BE2C (cell line): ENCODE measurements around the gene COLEC11. TPM values are rescaled to one million over a fixed set of nuclear protein-coding genes. Genes with fewer than 3 reads are reported as not detected.

Experiments used
- DNase-seq: peaks from one replicate; pipeline ENCODE4 v3.0.0-alpha.2; 2020
- H3K27me3 ChIP-seq: fragments of 250-450 bp; sonication (Bioruptor Pico); 2 replicates; pipeline ENCODE4 v1.5.1; 2020; ENCODE audit warnings: mild to moderate bottlenecking
- H3K36me3 ChIP-seq: fragments of 250-450 bp; sonication (Bioruptor Pico); 2 replicates; pipeline ENCODE4 v1.5.1; 2020; ENCODE audit warnings: mild to moderate bottlenecking
- H3K4me1 ChIP-seq: fragments of 250-450 bp; sonication (Bioruptor Pico); 2 replicates; pipeline ENCODE4 v1.5.1; 2020
- H3K4me3 ChIP-seq: 2 replicates; pipeline ENCODE4 v1.5.1; 2011; ENCODE audit warnings: low read depth, low read length
- H3K9me3 ChIP-seq: fragments of 250-450 bp; sonication (Bioruptor Pico); 2 replicates; pipeline ENCODE4 v1.5.1; 2020
- CTCF ChIP-seq: IDR thresholded peaks from 2 replicates; pipeline ENCODE4 v1.5.1; 2012; ENCODE audit warnings: mild to moderate bottlenecking, low read depth, low read length
- polyA plus RNA-seq: library from polyadenylated mRNA; unstranded; fragments of >200 nt; gene quantifications from one replicate; pipeline ENCODE4 v1.2.1, GENCODE V29; 2012; ENCODE audit warnings: low read depth, missing spikeins; ENCODE audit not compliant: insufficient read length, insufficient read depth

Gene COLEC11
- polyA plus RNA-seq = 278 TPM

GRCh38 chr2:3594493-3595281 lies at the start of gene COLEC11:
TSS of gene COLEC11 (plus strand) at chr2:3595112. CDS start at chr2:3604341, 9,229 bp downstream.
- H3K27me3 ChIP-seq = no peaks in the 10 kb centered on the region
- peak; percentile 29; the same call in 1 of the 2 replicates for TF ChIP-seq CTCF
- H3K9me3 ChIP-seq = no peaks in the 10 kb centered on the region
- H3K36me3 ChIP-seq = peaks cover 5% of the 10 kb centered on the region
- peak within 1 kb of the TSS; percentile 86 for H3K4me3 ChIP-seq
- DNase-seq = peak; percentile 89
- H3K4me1 ChIP-seq = no peaks in the 10 kb centered on the region

GRCh38 chr2:3545788-3546478 lies 49.0 kb upstream of the COLEC11 start:
- H3K9me3 ChIP-seq = no peaks in the 10 kb centered on the region
- no peak overlapping the region for H3K4me3 ChIP-seq
- H3K4me1 ChIP-seq = no peaks in the 10 kb centered on the region
- no peak for DNase-seq
- no peak for TF ChIP-seq CTCF
- no peaks in the 10 kb centered on the region for H3K27me3 ChIP-seq
- H3K36me3 ChIP-seq = peaks cover 85% of the 10 kb centered on the region

DNA sequence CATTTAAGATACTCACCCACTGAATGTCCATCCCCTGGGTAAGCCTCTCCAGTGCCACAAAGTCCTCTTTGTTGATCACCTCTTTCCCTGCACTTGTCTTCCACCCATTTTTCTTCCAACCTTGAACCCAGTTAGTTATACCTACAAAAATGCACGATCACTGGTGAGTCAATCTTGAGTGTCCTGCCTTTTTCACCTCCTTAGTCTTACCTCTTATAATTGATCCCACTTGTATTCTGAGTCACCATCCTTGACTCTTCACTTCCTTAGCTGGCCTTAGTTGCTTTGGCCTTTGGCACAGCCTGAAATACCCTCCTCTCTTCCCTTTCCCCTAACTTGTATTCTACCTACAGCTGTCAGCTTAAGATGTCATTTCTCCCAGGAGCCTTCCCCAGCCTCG lies 47.0 kb upstream of the COLEC11 start:
- Histone ChIP-seq H3K4me1 (no peaks in the 10 kb centered on the region), H3K4me3 (no peak overlapping the region), H3K9me3 (no peaks in the 10 kb centered on the region), H3K27me3 (no peaks in the 10 kb centered on the region), H3K36me3 (peaks cover 83% of the 10 kb centered on the region)
- TF ChIP-seq CTCF = no peak
- no peak for DNase-seq

DNA sequence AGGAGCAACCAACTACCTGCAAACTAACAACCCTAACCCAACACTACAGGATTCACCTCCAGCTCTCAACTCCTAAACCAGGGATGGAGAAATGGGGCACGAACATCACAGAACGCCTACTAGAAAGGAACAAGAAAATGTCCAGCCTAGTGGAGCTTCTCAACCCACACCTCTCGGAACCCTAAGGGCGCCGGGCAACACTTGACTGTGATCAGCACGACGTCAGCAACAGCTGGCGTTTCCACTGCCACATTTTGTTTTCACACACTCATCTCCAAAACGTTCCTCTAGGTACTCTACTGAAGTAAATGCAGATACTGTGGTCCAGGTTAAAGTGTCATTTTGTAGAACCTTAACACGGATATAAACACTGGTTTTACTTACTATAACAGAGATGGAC lies 41.0 kb upstream of the COLEC11 start:
- TF ChIP-seq CTCF = no peak

GRCh38 chr2:3557639-3558204 lies 37.2 kb upstream of the COLEC11 start:
- H3K4me3 ChIP-seq = peak overlapping the region; percentile 89
- DNase-seq = no peak
- no peak for TF ChIP-seq CTCF
- peaks cover 38% of the 10 kb centered on the region for H3K36me3 ChIP-seq
- H3K27me3 ChIP-seq = no peaks in the 10 kb centered on the region
- H3K4me1 ChIP-seq = peaks cover 7% of the 10 kb centered on the region; the same call in 1 of the 2 replicates
- no peaks in the 10 kb centered on the region for H3K9me3 ChIP-seq

More for the DNA sequence above, 41.0 kb upstream of the COLEC11 start:
- DNase-seq = no peak
- H3K9me3 ChIP-seq = no peaks in the 10 kb centered on the region
- H3K36me3 ChIP-seq = peaks cover 62% of the 10 kb centered on the region
- H3K4me1 ChIP-seq = peaks cover 7% of the 10 kb centered on the region; the same call in 1 of the 2 replicates
- H3K27me3 ChIP-seq = no peaks in the 10 kb centered on the region
- no peak overlapping the region for H3K4me3 ChIP-seq
